HepG2 (cell line): ENCODE results near the gene TIMM17A. TPM values are rescaled to one million over a fixed set of nuclear protein-coding genes. Genes with fewer than 3 reads are reported as not detected.

ENCODE experiments used
- BHLHE40 ChIP-seq: IDR thresholded peaks from 2 replicates; pipeline ENCODE4 v1.6.1; 2011; ENCODE audit warnings: low read length, improper control_type of control experiment
- GFI1 ChIP-seq: sonication (generic); formaldehyde crosslinking; IDR thresholded peaks from 2 replicates; pipeline ENCODE4 v1.5.0; 2020; ENCODE audit warnings: missing genetic modification reagents, mild to moderate bottlenecking, borderline replicate concordance
- GTF2F1 ChIP-seq: fragments of 150-350 bp; IDR thresholded peaks from 2 replicates; pipeline ENCODE4 v1.6.1; 2014; ENCODE audit warnings: low read length
- HOMEZ ChIP-seq: IDR thresholded peaks from 2 replicates; pipeline ENCODE4 v1.6.1; 2016; ENCODE audit warnings: low read depth
- POLR2G ChIP-seq: fragments of 200-400 bp; formaldehyde crosslinking; IDR thresholded peaks from 2 replicates; pipeline ENCODE4 v1.6.1; 2018; ENCODE audit warnings: mild to moderate bottlenecking, low read depth, low read length, moderate library complexity
- PREB ChIP-seq: sonication (generic); formaldehyde crosslinking; IDR thresholded peaks from 2 replicates; pipeline ENCODE4 v1.4.0; 2020; ENCODE audit warnings: missing genetic modification reagents
- RAD51 ChIP-seq: fragments of 450-650 bp; IDR thresholded peaks from 2 replicates; pipeline ENCODE4 v1.6.1; 2016; ENCODE audit warnings: borderline replicate concordance
- REST ChIP-seq, 2 experiments: IDR thresholded peaks; 2 replicates each; pipeline ENCODE4 v1.6.1; 2011 to 2012; ENCODE audit warnings: low read length in 2 of 2, borderline replicate concordance in 1 of 2, low read depth in 1 of 2, mild to moderate bottlenecking in 1 of 2, moderate library complexity in 1 of 2
- TEF ChIP-seq: sonication (generic); formaldehyde crosslinking; IDR thresholded peaks from 2 replicates; pipeline ENCODE4 v1.5.0; 2020; ENCODE audit warnings: missing genetic modification reagents
- TFDP2 ChIP-seq: sonication (generic); formaldehyde crosslinking; IDR thresholded peaks from 2 replicates; pipeline ENCODE4 v1.4.0; 2020; ENCODE audit warnings: missing genetic modification reagents
- THAP11 ChIP-seq: IDR thresholded peaks from 2 replicates; pipeline ENCODE4 v1.6.1; 2016; ENCODE audit warnings: missing biosample characterization, missing genetic modification reagents
- ZBTB38 ChIP-seq: sonication (generic); formaldehyde crosslinking; IDR thresholded peaks from 2 replicates; pipeline ENCODE4 v1.5.1; 2020; ENCODE audit warnings: mild to moderate bottlenecking, missing genetic modification reagents
- ZHX2 ChIP-seq, 2 experiments: sonication (generic) in 1 of 2; formaldehyde crosslinking in 1 of 2; IDR thresholded peaks; 2 replicates each; pipeline versions ENCODE4 v1.6.1 to v1.9.0; 2014 to 2022; ENCODE audit warnings: antibody characterized with exemption in 1 of 2, borderline replicate concordance in 1 of 2, inconsistent platforms in 1 of 2, low read depth in 1 of 2, missing genetic modification reagents in 1 of 2
- polyA plus RNA-seq, 8 experiments: library from polyadenylated mRNA; depleted of rRNA in 3 of 8; stranded (reverse) in 7 of 8; unstranded in 1 of 8; fragments of >200 nt; fragmentation: Illumina TruSeq in 4 of 8; extraction: Trizol in 4 of 8; gene quantifications; 2 replicates each; pipeline versions ENCODE4 v1.2.1 to v1.2.3, GENCODE V29; 2011 to 2016; ENCODE audit warnings: low read depth in 4 of 8, missing spikeins in 1 of 8, mixed read lengths in 1 of 8; ENCODE audit not compliant: insufficient read depth in 1 of 8
- total RNA-seq, 5 experiments: library from RNA; depleted of rRNA; stranded (reverse); fragments of >200 nt; fragmentation: Illumina TruSeq; extraction: Trizol; gene quantifications; 2 replicates each; pipeline ENCODE4 v1.2.3, GENCODE V29; 2016; ENCODE audit warnings: low read depth in 1 of 5

The TIMM17A gene
- total and polyA plus RNA-seq, 2 of the 13 experiments (the other 11 are each of a cell fraction or from before 2014, with no cell fraction given), result 50.8 to 97.8 TPM

GRCh38 chr1:201982623-201983379 lies 27.5 kb downstream of the TIMM17A start, which contains the start of gene RNPEP (continued):
- TF ChIP-seq HOMEZ (no peak), BHLHE40 (no peak), REST (IDR thresholded peaks at IDR 0.05; ENCODE audit: borderline replicate concordance in 1 of 2, low read depth in 1 of 2, low read length in 2 of 2) (no peak), THAP11 (CRISPR knock-in tag) (0 out of 2 replicates have a peak, but pooled peaks have one; percentile 62), GTF2F1 (no peak), PREB (CRISPR knock-in tag) (no peak), ZHX2 (IDR thresholded peaks at IDR 0.05; ENCODE audit: low read depth) (no peak), ZHX2 (CRISPR knock-in tag; IDR thresholded peaks at IDR 0.05; ENCODE audit: borderline replicate concordance) (peak; percentile 57; the same call in 1 of the 2 replicates), TEF (no peak), GFI1 (CRISPR knock-in tag) (peak; percentile 78; the same call in 1 of the 2 replicates), RAD51 (no peak), ZBTB38 (CRISPR knock-in tag) (peak; percentile 12; the same call in 1 of the 2 replicates), POLR2G (peak; percentile 65), TFDP2 (CRISPR knock-in tag) (no peak; the same call in 1 of the 2 replicates)
